Colonic mucosa (tissue), 4 donors: ENCODE measurements around the gene CCNC. TPM values are rescaled to one million over a fixed set of nuclear protein-coding genes. Genes with fewer than 3 reads are reported as not detected.

Source experiments
- DNase-seq: peaks from one replicate; pipeline ENCODE4 v3.0.0-alpha.2; 2020
- H3K27ac ChIP-seq: fragments of 200-600 bp; one replicate; pipeline ENCODE4 v1.8.0; 2021
- H3K27me3 ChIP-seq: fragments of 200-600 bp; one replicate; pipeline ENCODE4 v1.8.0; 2021
- H3K36me3 ChIP-seq: fragments of 200-600 bp; one replicate; pipeline ENCODE4 v1.8.0; 2021
- H3K4me1 ChIP-seq: fragments of 200-600 bp; one replicate; pipeline ENCODE4 v1.8.0; 2021; ENCODE audit warnings: mild to moderate bottlenecking
- H3K4me3 ChIP-seq: fragments of 200-600 bp; one replicate; pipeline ENCODE4 v1.8.0; 2021
- H3K9ac ChIP-seq, 2 donors: one replicate each; pipeline ENCODE4 v1.7.0; 2013; ENCODE audit warnings: control low read depth in 2 of 2, low read depth in 2 of 2, low read length in 2 of 2
- H3K9me3 ChIP-seq: fragments of 200-600 bp; one replicate; pipeline ENCODE4 v1.8.0; 2021
- CTCF ChIP-seq: fragments of 200-600 bp; IDR thresholded peaks from one replicate; pipeline ENCODE4 v1.8.0; 2022; ENCODE audit warnings: antibody characterized with exemption, mild to moderate bottlenecking
- intact Hi-C: fragments of 100-400 bp; cut with DNase I; formaldehyde crosslinking; loops from one replicate; pipeline ENCODE4 v1.14.1; 2022
- total RNA-seq, 2 donors: library from RNA; stranded (reverse); fragmentation: NEBNext Ultra II Directional in 1 of 2; extraction: Animal tissue kit (Norgen Biotek cat#: 25700) in 1 of 2; gene quantifications; one replicate each; pipeline ENCODE4 v1.2.1, GENCODE V29; 2021
- donor health status: healthy.
- donor health status: DM: no; HTN: no; CAD: no.
- donor health status: DM: no; HTN: no; CAD: no.

CCNC gene
- total RNA-seq, 2 donors from 2014 or later = 41.1 to 50.7 TPM

- Histone ChIP-seq H3K27ac (no peak overlapping the region), H3K27me3 (no peaks in the 10 kb centered on the region), H3K36me3 (peaks cover 15% of the 10 kb centered on the region), H3K9me3 (no peaks in the 10 kb centered on the region), H3K4me1 (no peaks in the 10 kb centered on the region), H3K9ac (no peak overlapping the region), H3K4me3 (no peak overlapping the region)
- intact Hi-C loops = no loop called here
- no peak for TF ChIP-seq CTCF
- no peak for DNase-seq
These were observed 7.8 kb downstream of the CCNC start for GRCh38 chr6:99560668-99561067.

- no peak for TF ChIP-seq CTCF
- no peak overlapping the region for H3K27ac ChIP-seq
- no peak for DNase-seq
- H3K4me1 ChIP-seq = no peaks in the 10 kb centered on the region
- H3K36me3 ChIP-seq = peaks cover 15% of the 10 kb centered on the region
- H3K9ac ChIP-seq = no peak overlapping the region
- no peaks in the 10 kb centered on the region for H3K27me3 ChIP-seq
- H3K9me3 ChIP-seq = no peaks in the 10 kb centered on the region
- H3K4me3 ChIP-seq = no peak overlapping the region
- intact Hi-C loops = no loop called here
These were observed 9.4 kb downstream of the CCNC start for GRCh38 chr6:99559057-99559456.

- no peak for DNase-seq
- intact Hi-C loops = no loop called here
- H3K9ac ChIP-seq = no peak overlapping the region
- H3K27ac ChIP-seq = no peak overlapping the region
- H3K9me3 ChIP-seq = no peaks in the 10 kb centered on the region
- H3K27me3 ChIP-seq = no peaks in the 10 kb centered on the region
- H3K4me3 ChIP-seq = no peak overlapping the region
- H3K36me3 ChIP-seq = peaks cover 15% of the 10 kb centered on the region
- no peak for TF ChIP-seq CTCF
- H3K4me1 ChIP-seq = no peaks in the 10 kb centered on the region
These were observed 14.6 kb downstream of the CCNC start for GRCh38 chr6:99553888-99554287.

- DNase-seq = no peak
- Histone ChIP-seq H3K36me3 (no peaks in the 10 kb centered on the region), H3K4me1 (no peaks in the 10 kb centered on the region), H3K27ac (no peak overlapping the region), H3K27me3 (no peaks in the 10 kb centered on the region), H3K4me3 (no peak overlapping the region), H3K9me3 (no peaks in the 10 kb centered on the region), H3K9ac (no peak overlapping the region)
- intact Hi-C loops = no loop called here
- no peak for TF ChIP-seq CTCF
These were observed 18.3 kb downstream of the CCNC start for GRCh38 chr6:99550046-99550748.

GRCh38 chr6:99548706-99549105, 19.8 kb downstream of the CCNC start:
- no peaks in the 10 kb centered on the region for H3K4me1 ChIP-seq
- DNase-seq = no peak
- no peaks in the 10 kb centered on the region for H3K36me3 ChIP-seq
- no peak for TF ChIP-seq CTCF
- no peak overlapping the region for H3K9ac ChIP-seq
- no peak overlapping the region for H3K27ac ChIP-seq
- H3K9me3 ChIP-seq = no peaks in the 10 kb centered on the region
- intact Hi-C loops = no loop called here
- H3K4me3 ChIP-seq = no peak overlapping the region
- no peaks in the 10 kb centered on the region for H3K27me3 ChIP-seq
